K562 (cell line): ENCODE measurements around the gene ZNF641. TPM values are rescaled to one million over a fixed set of nuclear protein-coding genes. Genes with fewer than 3 reads are reported as not detected.
A peak's percentile ranks its signal among the peaks of the same experiment; 100 is the strongest.

ENCODE experiments used
- ARNT ChIP-seq, 2 experiments: fragments of 450-650 bp; IDR thresholded peaks; 2 replicates each; pipeline ENCODE4 v1.6.1; 2016; ENCODE audit warnings: mild to moderate bottlenecking in 1 of 2
- CREM ChIP-seq: IDR thresholded peaks from 2 replicates; pipeline ENCODE4 v1.6.1; 2014; ENCODE audit warnings: antibody characterized with exemption, low read depth
- ESRRA ChIP-seq: fragments of 450-650 bp; IDR thresholded peaks from 2 replicates; pipeline ENCODE4 v1.6.1; 2014; ENCODE audit warnings: low read depth, mild to moderate bottlenecking, moderate library complexity, borderline replicate concordance
- KDM5B ChIP-seq: fragments of 200-600 bp; sonication (generic); IDR thresholded peaks from 2 replicates; pipeline ENCODE4 v1.6.1; 2012; ENCODE audit warnings: low read depth, mild to moderate bottlenecking, moderate library complexity, low read length, control low read depth, inconsistent platforms; ENCODE audit not compliant: insufficient replicate concordance
- MAZ ChIP-seq, 2 experiments: fragments of 450-650 bp in 1 of 2; sonication (generic) in 1 of 2; formaldehyde crosslinking; IDR thresholded peaks in 1 of 2; conservative IDR thresholded peaks in 1 of 2; 2 replicates each; pipeline versions ENCODE4 v1.4.0 to v1.5.0; 2020; ENCODE audit warnings: mild to moderate bottlenecking in 1 of 2, missing genetic modification reagents in 1 of 2
- NONO ChIP-seq, 2 experiments: fragments of 200-400 bp in 1 of 2; fragments of 450-650 bp in 1 of 2; formaldehyde crosslinking in 1 of 2; IDR thresholded peaks; 2 replicates each; pipeline ENCODE4 v1.6.1; 2017; ENCODE audit warnings: low read depth in 2 of 2, mild to moderate bottlenecking in 2 of 2, moderate library complexity in 2 of 2, low read length in 1 of 2
- PHB2 ChIP-seq: fragments of 450-650 bp; IDR thresholded peaks from 2 replicates; pipeline ENCODE4 v1.6.1; 2017; ENCODE audit warnings: low read depth
- PHF8 ChIP-seq: fragments of 200-600 bp; sonication (generic); IDR thresholded peaks from 2 replicates; pipeline ENCODE4 v1.6.1; 2012; ENCODE audit warnings: mixed run types, mild to moderate bottlenecking, inconsistent platforms, low read length, moderate library complexity, borderline replicate concordance
- PRPF4 ChIP-seq: fragments of 200-400 bp; formaldehyde crosslinking; IDR thresholded peaks from one replicate; pipeline ENCODE4 v1.6.1; 2017; ENCODE audit warnings: low read length, low read depth, mild to moderate bottlenecking; ENCODE audit not compliant: insufficient read depth, poor library complexity, severe bottlenecking
- SAFB2 ChIP-seq: fragments of 200-400 bp; formaldehyde crosslinking; IDR thresholded peaks from 2 replicates; pipeline ENCODE4 v1.6.1; 2018; ENCODE audit warnings: borderline replicate concordance, low read length, low read depth, moderate library complexity; ENCODE audit not compliant: severe bottlenecking
- SMAD2 ChIP-seq: fragments of 150-350 bp; IDR thresholded peaks from 2 replicates; pipeline ENCODE4 v1.6.1; 2014; ENCODE audit warnings: low read depth, mild to moderate bottlenecking, low read length
- SUPT5H ChIP-seq: fragments of 450-650 bp; IDR thresholded peaks from 2 replicates; pipeline ENCODE4 v1.6.1; 2016
- XRCC3 ChIP-seq: fragments of 450-650 bp; IDR thresholded peaks from 2 replicates; pipeline ENCODE4 v1.6.1; 2017; ENCODE audit warnings: mild to moderate bottlenecking, moderate library complexity
- polyA plus RNA-seq, 8 experiments: library from polyadenylated mRNA; depleted of rRNA in 4 of 8; stranded (reverse) in 5 of 8; unstranded in 3 of 8; fragments of >200 nt; fragmentation: Nextera tagmentation in 2 of 8; fragmentation: Illumina TruSeq in 1 of 8; extraction: Ambion mirVana in 2 of 8; extraction: Trizol in 1 of 8; gene quantifications; 2 replicates each; pipeline versions ENCODE4 v1.2.1 to v1.2.3, GENCODE V29; 2011 to 2014; ENCODE audit warnings: inconsistent platforms in 1 of 8, missing spikeins in 1 of 8
- total RNA-seq, 7 experiments: library from RNA; depleted of rRNA in 6 of 7; stranded (reverse); fragments of >200 nt in 6 of 7; fragmentation: Illumina TruSeq in 2 of 7; extraction: Trizol in 2 of 7; gene quantifications; 2 replicates each; pipeline versions ENCODE4 v1.2.1 to v1.2.3, GENCODE V29; 2011 to 2021; ENCODE audit warnings: low replicate concordance in 1 of 7
- TF ChIP-seq, protein P1 (sequence below), 2 experiments: fragments of 450-650 bp; conservative IDR thresholded peaks; 2 replicates each; pipeline ENCODE4 v1.6.1; 2017; ENCODE audit warnings: mild to moderate bottlenecking in 2 of 2, moderate library complexity in 2 of 2
- TF ChIP-seq, protein P2 (sequence below): fragments of 450-650 bp; IDR thresholded peaks from 2 replicates; pipeline ENCODE4 v1.6.1; 2018; ENCODE audit warnings: mild to moderate bottlenecking, low read depth; ENCODE audit not compliant: partially characterized antibody

The ZNF641 gene
- total and polyA plus RNA-seq, 9 of the 15 experiments (the other 6 are each of a cell fraction or from before 2014, with no cell fraction given) = 2.5 to 15.6 (median 9.2) TPM

GRCh38 chr12:48350249-48351021 is at the start of gene ZNF641 (continued):
- TF ChIP-seq MAZ (CRISPR knock-in tag; conservative IDR thresholded peaks at IDR 0.05 in 1 of 2, IDR thresholded peaks at IDR 0.05 in 1 of 2) = peak; percentile 12 to 96; a peak in 3 of 4 replicates
- no peak for TF ChIP-seq ARNT (IDR thresholded peaks at IDR 0.05)
- no peak for TF ChIP-seq XRCC3
- peak; percentile 62; the same call in 1 of the 2 replicates for TF ChIP-seq PHF8
- peak; percentile 13 for TF ChIP-seq KDM5B
- no peak for TF ChIP-seq SMAD2
- TF ChIP-seq CREM = 0 out of 2 replicates have a peak, but pooled peaks have one; percentile 8
- TF ChIP-seq, protein P1, sequence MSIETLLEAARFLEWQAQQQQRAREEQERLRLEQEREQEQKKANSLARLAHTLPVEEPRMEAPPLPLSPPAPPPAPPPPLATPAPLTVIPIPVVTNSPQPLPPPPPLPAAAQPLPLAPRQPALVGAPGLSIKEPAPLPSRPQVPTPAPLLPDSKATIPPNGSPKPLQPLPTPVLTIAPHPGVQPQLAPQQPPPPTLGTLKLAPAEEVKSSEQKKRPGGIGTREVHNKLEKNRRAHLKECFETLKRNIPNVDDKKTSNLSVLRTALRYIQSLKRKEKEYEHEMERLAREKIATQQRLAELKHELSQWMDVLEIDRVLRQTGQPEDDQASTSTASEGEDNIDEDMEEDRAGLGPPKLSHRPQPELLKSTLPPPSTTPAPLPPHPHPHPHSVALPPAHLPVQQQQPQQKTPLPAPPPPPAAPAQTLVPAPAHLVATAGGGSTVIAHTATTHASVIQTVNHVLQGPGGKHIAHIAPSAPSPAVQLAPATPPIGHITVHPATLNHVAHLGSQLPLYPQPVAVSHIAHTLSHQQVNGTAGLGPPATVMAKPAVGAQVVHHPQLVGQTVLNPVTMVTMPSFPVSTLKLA (conservative IDR thresholded peaks at IDR 0.05) = 0 out of 4 replicates have a peak, but pooled peaks of 1 of the 2 experiments have one; percentile 7
- TF ChIP-seq PHB2 = no peak
- TF ChIP-seq SAFB2 = no peak
- TF ChIP-seq, protein P2, sequence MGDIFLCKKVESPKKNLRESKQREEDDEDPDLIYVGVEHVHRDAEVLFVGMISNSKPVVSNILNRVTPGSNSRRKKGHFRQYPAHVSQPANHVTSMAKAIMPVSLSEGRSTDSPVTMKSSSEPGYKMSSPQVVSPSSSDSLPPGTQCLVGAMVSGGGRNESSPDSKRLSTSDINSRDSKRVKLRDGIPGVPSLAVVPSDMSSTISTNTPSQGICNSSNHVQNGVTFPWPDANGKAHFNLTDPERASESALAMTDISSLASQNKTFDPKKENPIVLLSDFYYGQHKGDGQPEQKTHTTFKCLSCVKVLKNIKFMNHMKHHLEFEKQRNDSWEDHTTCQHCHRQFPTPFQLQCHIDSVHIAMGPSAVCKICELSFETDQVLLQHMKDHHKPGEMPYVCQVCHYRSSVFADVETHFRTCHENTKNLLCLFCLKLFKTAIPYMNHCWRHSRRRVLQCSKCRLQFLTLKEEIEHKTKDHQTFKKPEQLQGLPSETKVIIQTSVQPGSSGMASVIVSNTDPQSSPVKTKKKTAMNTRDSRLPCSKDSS = no peak
- TF ChIP-seq SUPT5H = peak; percentile 45; the same call in 1 of the 2 replicates
- TF ChIP-seq ESRRA = peak; percentile 22; the same call in 1 of the 2 replicates
- TF ChIP-seq PRPF4 = no peak
- peak; percentile 18 to 74; a peak in 2 of 4 replicates for TF ChIP-seq NONO (IDR thresholded peaks at IDR 0.05; ENCODE audit: low read depth in 2 of 2, low read length in 1 of 2)
